ENCODE results near the gene KRTAP5-8. TPM values are rescaled to one million over a fixed set of nuclear protein-coding genes. Genes with fewer than 3 reads are reported as not detected.

The KRTAP5-8 gene
- total RNA-seq, 1 experiment from 2014 or later: not detected

GRCh38 chr11:71504531-71504930 lies 33.3 kb upstream of the KRTAP5-8 start:
- peaks cover 1 to 2% of the 10 kb centered on the region in 2 experiments; a peak in 1 of 4 replicates for H3K36me3 ChIP-seq (ENCODE audit: control insufficient read depth in 1 of 2, insufficient read depth in 2 of 2, low read length in 2 of 2)
- H4K20me1 ChIP-seq (ENCODE audit: insufficient read depth): no peaks in the 10 kb centered on the region
- H3K4me2 ChIP-seq (ENCODE audit: low read length): no peak overlapping the region
- ChIA-PET RAD21 (ENCODE audit: low non-redundant PET in 1 of 2, low total read pairs in 2 of 2, uncharacterized antibody in 2 of 2, unreplicated experiment in 2 of 2) (no interaction called here), POLR2A (no interaction called here), CTCF (no interaction called here)
- no peaks in the 10 kb centered on the region for H3K9me3 ChIP-seq (ENCODE audit: control insufficient read depth in 1 of 2, insufficient read depth in 1 of 2, low read depth in 1 of 2, low read length in 2 of 2)
- H3K9ac ChIP-seq (ENCODE audit: low read length): no peak overlapping the region
- DNase-seq (ENCODE audit: low read depth, low spot score) (no peak), ATAC-seq (no peak)
- H3K27ac ChIP-seq (ENCODE audit: low read depth, low read length): no peak overlapping the region
- H3K9me2 ChIP-seq (ENCODE audit: insufficient read depth): no peaks in the 10 kb centered on the region
- no peaks in the 10 kb centered on the region for H3K79me2 ChIP-seq (ENCODE audit: insufficient read depth, low read length)
- H3K4me1 ChIP-seq (ENCODE audit: control insufficient read depth in 1 of 2, insufficient read depth in 2 of 2, low read length in 2 of 2): peaks cover 11 to 12% of the 10 kb centered on the region in 2 experiments; a peak in 3 of 4 replicates
- intact Hi-C loops (cut with micrococcal nuclease): no loop called here
- no TSS peak for BruUV-seq (replicated peaks)
- TF ChIP-seq CBX3 (IDR thresholded peaks at IDR 0.05; ENCODE audit: low read depth) (no peak), CEBPB (IDR thresholded peaks at IDR 0.05; ENCODE audit: low read depth) (no peak), FOSL1 (IDR thresholded peaks at IDR 0.05; ENCODE audit: low read depth) (no peak), SP1 (IDR thresholded peaks at IDR 0.05; ENCODE audit: low read depth) (no peak), ELF1 (IDR thresholded peaks at IDR 0.05; ENCODE audit: borderline replicate concordance, low read depth) (no peak)
- no peaks in the 10 kb centered on the region for H3K27me3 ChIP-seq (ENCODE audit: insufficient read depth, low read length)
- no peak overlapping the region for H2AFZ ChIP-seq (ENCODE audit: low read depth, low read length, poor library complexity, severe bottlenecking)
- H3K4me3 ChIP-seq (replicated peaks in 1 of 2; ENCODE audit: low read depth in 1 of 2, low read length in 2 of 2): no peak overlapping the region

GRCh38 chr11:71505001-71505400 lies 32.8 kb upstream of the KRTAP5-8 start:
- POLR2A ChIA-PET: no interaction called here
- TF ChIP-seq FOSL1 (IDR thresholded peaks at IDR 0.05; ENCODE audit: low read depth) (no peak), JUND (IDR thresholded peaks at IDR 0.05) (no peak), ZNF274 (IDR thresholded peaks at IDR 0.05; ENCODE audit: low read depth, low read length) (no peak), CEBPB (IDR thresholded peaks at IDR 0.05; ENCODE audit: low read depth) (no peak), EZH2phosphoT487 (IDR thresholded peaks at IDR 0.05; ENCODE audit: borderline replicate concordance) (no peak), EZH2 (IDR thresholded peaks at IDR 0.05) (no peak), YY1 (IDR thresholded peaks at IDR 0.05; ENCODE audit: extremely low read depth, insufficient replicate concordance, low read depth, low read length) (no peak), TCF7L2 (IDR thresholded peaks at IDR 0.05; ENCODE audit: borderline replicate concordance, extremely low read depth, insufficient read depth, insufficient read length) (no peak), ATF3 (IDR thresholded peaks at IDR 0.05) (no peak), RAD21 (IDR thresholded peaks at IDR 0.05; ENCODE audit: low read depth) (no peak)
- TF ChIP-seq, protein P1, sequence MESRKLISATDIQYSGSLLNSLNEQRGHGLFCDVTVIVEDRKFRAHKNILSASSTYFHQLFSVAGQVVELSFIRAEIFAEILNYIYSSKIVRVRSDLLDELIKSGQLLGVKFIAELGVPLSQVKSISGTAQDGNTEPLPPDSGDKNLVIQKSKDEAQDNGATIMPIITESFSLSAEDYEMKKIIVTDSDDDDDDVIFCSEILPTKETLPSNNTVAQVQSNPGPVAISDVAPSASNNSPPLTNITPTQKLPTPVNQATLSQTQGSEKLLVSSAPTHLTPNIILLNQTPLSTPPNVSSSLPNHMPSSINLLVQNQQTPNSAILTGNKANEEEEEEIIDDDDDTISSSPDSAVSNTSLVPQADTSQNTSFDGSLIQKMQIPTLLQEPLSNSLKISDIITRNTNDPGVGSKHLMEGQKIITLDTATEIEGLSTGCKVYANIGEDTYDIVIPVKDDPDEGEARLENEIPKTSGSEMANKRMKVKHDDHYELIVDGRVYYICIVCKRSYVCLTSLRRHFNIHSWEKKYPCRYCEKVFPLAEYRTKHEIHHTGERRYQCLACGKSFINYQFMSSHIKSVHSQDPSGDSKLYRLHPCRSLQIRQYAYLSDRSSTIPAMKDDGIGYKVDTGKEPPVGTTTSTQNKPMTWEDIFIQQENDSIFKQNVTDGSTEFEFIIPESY (IDR thresholded peaks at IDR 0.05; ENCODE audit: extremely low read depth, insufficient replicate concordance, low read length): no peak
- Histone ChIP-seq H3K9ac (ENCODE audit: low read length) (no peak overlapping the region), H3K4me2 (ENCODE audit: low read length) (no peak overlapping the region), H3K36me3 (ENCODE audit: control insufficient read depth in 1 of 2, insufficient read depth in 2 of 2, low read length in 2 of 2) (no peaks in the 10 kb centered on the region), H3K27me3 (ENCODE audit: insufficient read depth, low read length) (no peaks in the 10 kb centered on the region), H4K20me1 (ENCODE audit: insufficient read depth) (no peaks in the 10 kb centered on the region), H3K4me1 (ENCODE audit: control insufficient read depth in 1 of 2, insufficient read depth in 2 of 2, low read length in 2 of 2) (peaks cover 11 to 12% of the 10 kb centered on the region in 2 experiments; a peak in 3 of 4 replicates), H3K9me3 (ENCODE audit: control insufficient read depth in 1 of 2, insufficient read depth in 1 of 2, low read depth in 1 of 2, low read length in 2 of 2) (no peaks in the 10 kb centered on the region), H3K4me3 (replicated peaks in 1 of 2; ENCODE audit: low read depth in 1 of 2, low read length in 2 of 2) (no peak overlapping the region), H2AFZ (ENCODE audit: low read depth, low read length, poor library complexity, severe bottlenecking) (no peak overlapping the region), H3K79me2 (ENCODE audit: insufficient read depth, low read length) (no peaks in the 10 kb centered on the region), H3K9me2 (ENCODE audit: insufficient read depth) (no peaks in the 10 kb centered on the region), H3K27ac (ENCODE audit: low read depth, low read length) (no peak overlapping the region)
- DNase-seq (ENCODE audit: low read depth, low spot score) (no peak), ATAC-seq (no peak)
- intact Hi-C loops (cut with micrococcal nuclease): no loop called here
- BruUV-seq (replicated peaks): no TSS peak
- RAD21 ChIA-PET (ENCODE audit: low non-redundant PET in 1 of 2, low total read pairs in 2 of 2, uncharacterized antibody in 2 of 2, unreplicated experiment in 2 of 2): no interaction called here
- CTCF ChIA-PET: no interaction called here

Data from HCT116 (cell line).